Measurements from ENCODE around the gene GLDN. TPM values are rescaled to one million over a fixed set of nuclear protein-coding genes. Genes with fewer than 3 reads are reported as not detected.
A peak's percentile ranks its signal among the peaks of the same experiment; 100 is the strongest.

The GLDN gene
- total RNA-seq, 1 experiment from 2014 or later, result 0.15 TPM

DNA sequence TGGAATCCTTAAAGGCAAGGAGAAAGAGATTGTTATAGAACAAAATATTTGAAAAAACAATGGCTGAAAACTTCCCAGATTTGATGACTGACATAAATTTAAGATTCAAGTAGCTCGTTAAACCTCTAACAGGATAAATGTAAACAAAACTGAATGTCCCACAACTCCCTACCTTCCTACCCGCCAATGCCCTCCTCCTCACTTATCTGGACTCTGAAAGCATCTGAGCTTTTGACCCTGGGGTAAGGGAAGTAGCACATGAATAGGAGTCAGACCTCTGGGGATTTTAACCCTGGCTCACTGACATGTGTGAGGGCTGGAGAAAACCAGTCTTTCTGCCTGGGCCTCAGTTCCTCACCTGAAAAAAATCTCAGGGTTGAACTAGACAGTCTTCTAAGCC lies 29.9 kb upstream of the GLDN start:
- peaks cover 13% of the 10 kb centered on the region for H3K4me1 ChIP-seq (ENCODE audit: insufficient read depth, low read length)
- ATAC-seq (no peak), DNase-seq (no peak)
- no peaks in the 10 kb centered on the region for H3K9me3 ChIP-seq (ENCODE audit: low read length)
- no peaks in the 10 kb centered on the region for H3K79me2 ChIP-seq (ENCODE audit: low read length)
- no peak overlapping the region for H3K4me3 ChIP-seq (ENCODE audit: low read length)
- H3K27ac ChIP-seq (ENCODE audit: low read length), result no peak overlapping the region
- H2AFZ ChIP-seq (ENCODE audit: low read length), result no peak overlapping the region
- BruUV-seq (replicated peaks), result no TSS peak
- intact Hi-C loops (cut with micrococcal nuclease), result loop anchor here (5.0 kb wide), 1 partner anchor 56 kb away; no protein-coding TSS in a partner anchor
- no peak overlapping the region for H3K9ac ChIP-seq (ENCODE audit: low read length)
- no peaks in the 10 kb centered on the region; the same call in 1 of the 2 replicates for H3K27me3 ChIP-seq (ENCODE audit: low read length)
- ChIA-PET POLR2A (ENCODE audit: unreplicated experiment) (no interaction called here), CTCF (no interaction called here)
- no peaks in the 10 kb centered on the region for H3F3A ChIP-seq (ENCODE audit: low read length, unreplicated experiment)
- H3K4me2 ChIP-seq (ENCODE audit: low read length), result no peak overlapping the region
- no peaks in the 10 kb centered on the region for H3K9me2 ChIP-seq (replicated peaks; ENCODE audit: low read length)
- H4K20me1 ChIP-seq (ENCODE audit: low read length), result no peaks in the 10 kb centered on the region
- no peaks in the 10 kb centered on the region for H3K36me3 ChIP-seq (ENCODE audit: low read depth, low read length)
- no peak for TF ChIP-seq CTCF (conservative IDR thresholded peaks at IDR 0.05; ENCODE audit: low read depth, low read length)
- TF ChIP-seq EZH2 (IDR thresholded peaks at IDR 0.05; ENCODE audit: low read length, unreplicated experiment), result no peak
- TF ChIP-seq EZH2phosphoT487 (IDR thresholded peaks at IDR 0.05; ENCODE audit: borderline replicate concordance, low read length), result no peak

- H3K9ac ChIP-seq (ENCODE audit: low read length), result no peak overlapping the region
Observed at GRCh38 chr15:51312166-51313073, 29.0 kb upstream of the GLDN start.

More at GRCh38 chr15:51312166-51313073, 29.0 kb upstream of the GLDN start:
- H3F3A ChIP-seq (ENCODE audit: low read length, unreplicated experiment), result no peaks in the 10 kb centered on the region
- no peak overlapping the region for H3K4me3 ChIP-seq (ENCODE audit: low read length)
- no peaks in the 10 kb centered on the region for H3K36me3 ChIP-seq (ENCODE audit: low read depth, low read length)
- H3K9me2 ChIP-seq (replicated peaks; ENCODE audit: low read length), result no peaks in the 10 kb centered on the region
- intact Hi-C loops (cut with micrococcal nuclease), result loop anchor here (2.0 to 5.0 kb wide), 2 partner anchors 26 to 55 kb away; no protein-coding TSS in a partner anchor
- BruUV-seq (replicated peaks), result TSS peak; percentile 39
- TF ChIP-seq EZH2phosphoT487 (IDR thresholded peaks at IDR 0.05; ENCODE audit: borderline replicate concordance, low read length) (no peak), CTCF (conservative IDR thresholded peaks at IDR 0.05; ENCODE audit: low read depth, low read length) (no peak), EZH2 (IDR thresholded peaks at IDR 0.05; ENCODE audit: low read length, unreplicated experiment) (no peak)
- no peaks in the 10 kb centered on the region for H4K20me1 ChIP-seq (ENCODE audit: low read length)
- ChIA-PET POLR2A (ENCODE audit: unreplicated experiment) (interaction anchor here (0.7 kb wide), 1 partner anchor 64 kb away, joined by 4 read pairs; no protein-coding TSS in a partner anchor), CTCF (no interaction called here)
- peak; percentile 29 for DNase-seq
- no peaks in the 10 kb centered on the region for H3K79me2 ChIP-seq (ENCODE audit: low read length)
- H3K27ac ChIP-seq (ENCODE audit: low read length), result peak overlapping the region; percentile 45
- H3K4me2 ChIP-seq (ENCODE audit: low read length), result no peak overlapping the region
- peak; percentile 93 for ATAC-seq
- H3K27me3 ChIP-seq (ENCODE audit: low read length), result no peaks in the 10 kb centered on the region
- H2AFZ ChIP-seq (ENCODE audit: low read length), result no peak overlapping the region
- H3K4me1 ChIP-seq (ENCODE audit: insufficient read depth, low read length), result peaks cover 13% of the 10 kb centered on the region
- no peaks in the 10 kb centered on the region for H3K9me3 ChIP-seq (ENCODE audit: low read length)
